ENCODE results near the gene PLXNA2.

DNA sequence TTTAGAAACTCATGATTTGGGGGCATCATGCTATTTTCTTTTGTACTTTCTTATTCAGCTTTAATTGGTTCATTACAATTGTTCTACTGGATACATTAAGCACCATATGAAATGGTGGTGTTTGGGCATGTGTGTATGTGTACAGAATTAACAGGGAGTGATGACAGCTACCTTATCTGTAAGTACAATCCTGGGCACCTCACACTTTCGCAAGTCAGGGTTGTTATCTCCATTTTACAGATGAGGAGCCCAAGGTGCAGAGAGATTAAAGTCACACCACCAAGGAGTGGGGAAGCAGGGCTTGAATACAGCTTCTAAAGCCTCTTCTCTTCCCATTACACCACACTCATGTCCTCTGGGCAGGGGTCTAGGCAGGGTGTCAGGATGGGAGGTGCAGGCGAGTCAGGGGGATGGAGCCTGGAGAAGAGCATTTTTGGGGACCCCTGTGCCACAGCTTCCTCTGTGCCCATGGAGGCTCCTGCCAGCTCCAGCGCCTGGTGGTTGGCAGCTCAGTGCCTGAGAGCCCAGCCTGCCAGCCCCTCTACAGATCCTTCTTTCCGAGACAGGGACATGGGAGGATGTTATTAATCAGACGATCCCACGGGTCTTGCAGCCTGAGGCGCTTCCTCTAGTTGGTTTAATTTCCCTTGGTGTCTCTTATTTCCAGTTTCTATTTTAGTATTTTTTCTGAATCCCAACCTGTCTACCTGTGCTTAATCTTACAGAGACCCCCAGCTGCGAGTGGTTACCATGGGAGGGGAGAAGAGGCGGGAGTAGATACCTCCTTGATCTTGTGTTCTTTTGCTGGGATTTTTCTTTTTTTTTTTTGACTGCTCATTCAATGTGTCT is 207.0 kb downstream of the PLXNA2 start:
- TF ChIP-seq, protein P1, sequence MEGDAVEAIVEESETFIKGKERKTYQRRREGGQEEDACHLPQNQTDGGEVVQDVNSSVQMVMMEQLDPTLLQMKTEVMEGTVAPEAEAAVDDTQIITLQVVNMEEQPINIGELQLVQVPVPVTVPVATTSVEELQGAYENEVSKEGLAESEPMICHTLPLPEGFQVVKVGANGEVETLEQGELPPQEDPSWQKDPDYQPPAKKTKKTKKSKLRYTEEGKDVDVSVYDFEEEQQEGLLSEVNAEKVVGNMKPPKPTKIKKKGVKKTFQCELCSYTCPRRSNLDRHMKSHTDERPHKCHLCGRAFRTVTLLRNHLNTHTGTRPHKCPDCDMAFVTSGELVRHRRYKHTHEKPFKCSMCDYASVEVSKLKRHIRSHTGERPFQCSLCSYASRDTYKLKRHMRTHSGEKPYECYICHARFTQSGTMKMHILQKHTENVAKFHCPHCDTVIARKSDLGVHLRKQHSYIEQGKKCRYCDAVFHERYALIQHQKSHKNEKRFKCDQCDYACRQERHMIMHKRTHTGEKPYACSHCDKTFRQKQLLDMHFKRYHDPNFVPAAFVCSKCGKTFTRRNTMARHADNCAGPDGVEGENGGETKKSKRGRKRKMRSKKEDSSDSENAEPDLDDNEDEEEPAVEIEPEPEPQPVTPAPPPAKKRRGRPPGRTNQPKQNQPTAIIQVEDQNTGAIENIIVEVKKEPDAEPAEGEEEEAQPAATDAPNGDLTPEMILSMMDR (IDR thresholded peaks at IDR 0.05), result no peak
- TF ChIP-seq POLR2A (IDR thresholded peaks at IDR 0.05) (no peak), POLR2AphosphoS5 (IDR thresholded peaks at IDR 0.05) (no peak)
